ENCODE measurements around the gene AOPEP.

GRCh38 chr9:94746541-94747370 lies 20.3 kb downstream of the AOPEP start:
- TF ChIP-seq MYC (IDR thresholded peaks at IDR 0.05; ENCODE audit: low read depth, low read length) (no peak), JUN (IDR thresholded peaks at IDR 0.05; ENCODE audit: borderline replicate concordance, insufficient read depth, insufficient read length, low read depth) (no peak), POLR2AphosphoS5 (IDR thresholded peaks at IDR 0.05; ENCODE audit: insufficient read depth, low read depth, low read length) (no peak), GATA2 (IDR thresholded peaks at IDR 0.05; ENCODE audit: insufficient read depth, insufficient read length, low read depth, low read length) (no peak), POLR2A (IDR thresholded peaks at IDR 0.05; ENCODE audit: low read depth, low read length) (no peak)
- TF ChIP-seq, protein P1, sequence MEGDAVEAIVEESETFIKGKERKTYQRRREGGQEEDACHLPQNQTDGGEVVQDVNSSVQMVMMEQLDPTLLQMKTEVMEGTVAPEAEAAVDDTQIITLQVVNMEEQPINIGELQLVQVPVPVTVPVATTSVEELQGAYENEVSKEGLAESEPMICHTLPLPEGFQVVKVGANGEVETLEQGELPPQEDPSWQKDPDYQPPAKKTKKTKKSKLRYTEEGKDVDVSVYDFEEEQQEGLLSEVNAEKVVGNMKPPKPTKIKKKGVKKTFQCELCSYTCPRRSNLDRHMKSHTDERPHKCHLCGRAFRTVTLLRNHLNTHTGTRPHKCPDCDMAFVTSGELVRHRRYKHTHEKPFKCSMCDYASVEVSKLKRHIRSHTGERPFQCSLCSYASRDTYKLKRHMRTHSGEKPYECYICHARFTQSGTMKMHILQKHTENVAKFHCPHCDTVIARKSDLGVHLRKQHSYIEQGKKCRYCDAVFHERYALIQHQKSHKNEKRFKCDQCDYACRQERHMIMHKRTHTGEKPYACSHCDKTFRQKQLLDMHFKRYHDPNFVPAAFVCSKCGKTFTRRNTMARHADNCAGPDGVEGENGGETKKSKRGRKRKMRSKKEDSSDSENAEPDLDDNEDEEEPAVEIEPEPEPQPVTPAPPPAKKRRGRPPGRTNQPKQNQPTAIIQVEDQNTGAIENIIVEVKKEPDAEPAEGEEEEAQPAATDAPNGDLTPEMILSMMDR (IDR thresholded peaks at IDR 0.05; ENCODE audit: extremely low read depth in 1 of 2, insufficient read depth in 1 of 2, low read depth in 1 of 2, low read length in 2 of 2): no peak

All from endothelial cell of umbilical vein (primary cell).